Right kidney (tissue), 1 donor: Measurements from ENCODE around the gene DOCK10.

Experiments used
- DNase-seq: peaks from one replicate; pipeline ENCODE4 v3.0.0-alpha.2; 2016

Gene DOCK10

DNA sequence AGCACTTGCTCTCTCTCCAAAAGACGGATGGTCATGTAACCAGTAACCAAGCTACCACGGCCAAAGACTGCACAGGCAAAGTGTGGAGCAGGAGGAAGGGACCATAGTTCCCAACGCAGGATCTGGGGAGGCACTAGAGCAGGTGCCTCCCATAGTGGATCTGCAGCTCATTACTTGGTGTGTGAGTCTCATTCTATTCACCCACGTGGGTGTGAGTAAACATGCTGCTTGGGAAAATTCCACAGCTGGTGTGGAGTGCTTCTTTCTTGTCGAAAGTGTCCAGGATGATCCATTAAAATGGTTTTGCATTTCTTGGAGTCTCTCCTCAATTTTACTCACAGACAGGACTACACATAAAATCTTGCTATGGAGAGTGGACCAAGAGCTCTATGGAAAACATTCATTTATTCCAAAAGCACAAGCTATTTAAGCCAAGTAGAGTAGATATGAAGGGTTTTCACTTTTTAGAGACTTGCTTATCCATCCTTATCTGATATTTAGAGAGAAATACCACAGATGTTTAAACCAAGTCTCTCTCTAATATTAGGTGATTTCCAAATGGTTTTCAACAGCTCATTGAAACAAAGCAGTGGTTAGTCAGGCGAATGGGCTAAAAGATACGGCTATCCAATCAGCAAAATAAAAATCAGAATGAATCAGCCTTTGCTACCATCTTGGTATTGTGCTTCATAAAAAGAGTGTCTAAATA is 221.8 kb downstream of the DOCK10 start:
- no peak for DNase-seq

DNA sequence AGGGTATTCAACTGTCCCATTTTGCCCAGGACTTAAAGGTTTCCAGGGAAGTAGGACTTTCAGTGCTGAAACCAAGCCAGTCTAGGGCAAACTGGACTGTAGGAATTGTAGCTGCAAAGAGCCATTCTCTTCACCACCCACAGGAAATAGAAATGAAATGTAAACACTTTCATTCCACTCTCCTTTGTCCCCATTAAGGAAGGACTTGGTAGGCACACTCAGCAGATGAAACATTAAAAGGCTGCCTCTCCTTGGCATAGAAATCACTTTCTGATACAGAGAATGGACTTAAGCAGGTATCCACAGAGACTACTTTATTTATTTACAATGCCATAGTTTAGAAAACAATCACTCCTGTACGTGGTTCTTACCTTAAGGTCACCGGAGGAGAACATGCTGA is 223.2 kb downstream of the DOCK10 start:
- DNase-seq: no peak

DNA sequence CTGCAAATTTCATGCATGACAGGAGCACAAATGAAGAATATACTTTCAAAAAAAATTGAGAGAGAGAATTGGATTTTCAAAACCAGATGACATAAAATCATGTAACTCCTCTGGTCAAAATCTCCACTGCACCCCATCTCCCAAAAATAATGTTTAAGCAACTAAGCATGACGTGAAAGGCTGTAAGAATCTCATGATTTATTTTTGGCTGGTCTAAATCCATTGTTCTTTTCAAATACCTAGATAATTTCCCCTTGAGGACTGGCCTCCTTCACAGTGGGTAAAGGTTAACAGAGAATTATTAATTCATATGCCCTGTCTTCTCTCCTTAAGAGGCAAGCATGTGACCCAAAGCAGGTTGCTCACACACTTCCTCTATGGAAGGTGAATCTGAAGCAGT is 224.6 kb downstream of the DOCK10 start:
- DNase-seq: no peak

DNA sequence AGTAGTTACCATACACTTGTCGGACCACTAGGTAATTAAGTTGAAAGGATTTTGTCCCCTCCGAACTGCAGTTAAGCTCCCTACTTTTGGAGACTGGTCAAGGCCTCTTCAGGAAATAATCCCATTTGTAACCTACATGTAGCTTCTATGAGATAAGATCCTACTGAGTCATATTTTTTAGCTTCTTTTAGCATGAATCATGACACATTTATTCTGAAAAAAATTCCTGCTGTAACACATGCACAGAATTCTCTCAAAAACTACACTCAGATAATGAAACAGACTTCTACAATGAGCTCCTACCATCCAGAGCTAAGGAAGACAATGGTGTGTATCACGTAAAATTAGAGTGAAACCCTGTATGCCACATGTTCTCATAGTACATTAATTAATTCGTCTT is 225.5 kb downstream of the DOCK10 start:
- DNase-seq: no peak

DNA sequence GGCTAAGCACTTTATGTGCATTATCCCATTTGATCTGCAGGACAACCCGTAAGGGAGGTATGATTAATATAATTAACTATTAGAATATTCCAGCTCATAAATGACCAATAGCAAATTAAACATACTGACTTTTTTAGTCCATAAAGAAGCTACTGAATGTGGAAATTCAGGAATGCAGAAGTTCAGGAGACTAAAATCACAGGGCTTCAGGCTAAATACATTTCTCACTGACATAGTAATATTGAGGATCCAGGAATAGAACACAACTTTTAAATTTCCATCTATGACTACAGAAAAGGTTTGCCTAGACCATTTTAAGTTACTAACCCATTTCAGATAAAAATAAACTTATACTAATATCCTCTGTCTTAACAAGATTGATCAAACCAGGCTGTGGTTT is 228.7 kb downstream of the DOCK10 start:
- DNase-seq: no peak

DNA sequence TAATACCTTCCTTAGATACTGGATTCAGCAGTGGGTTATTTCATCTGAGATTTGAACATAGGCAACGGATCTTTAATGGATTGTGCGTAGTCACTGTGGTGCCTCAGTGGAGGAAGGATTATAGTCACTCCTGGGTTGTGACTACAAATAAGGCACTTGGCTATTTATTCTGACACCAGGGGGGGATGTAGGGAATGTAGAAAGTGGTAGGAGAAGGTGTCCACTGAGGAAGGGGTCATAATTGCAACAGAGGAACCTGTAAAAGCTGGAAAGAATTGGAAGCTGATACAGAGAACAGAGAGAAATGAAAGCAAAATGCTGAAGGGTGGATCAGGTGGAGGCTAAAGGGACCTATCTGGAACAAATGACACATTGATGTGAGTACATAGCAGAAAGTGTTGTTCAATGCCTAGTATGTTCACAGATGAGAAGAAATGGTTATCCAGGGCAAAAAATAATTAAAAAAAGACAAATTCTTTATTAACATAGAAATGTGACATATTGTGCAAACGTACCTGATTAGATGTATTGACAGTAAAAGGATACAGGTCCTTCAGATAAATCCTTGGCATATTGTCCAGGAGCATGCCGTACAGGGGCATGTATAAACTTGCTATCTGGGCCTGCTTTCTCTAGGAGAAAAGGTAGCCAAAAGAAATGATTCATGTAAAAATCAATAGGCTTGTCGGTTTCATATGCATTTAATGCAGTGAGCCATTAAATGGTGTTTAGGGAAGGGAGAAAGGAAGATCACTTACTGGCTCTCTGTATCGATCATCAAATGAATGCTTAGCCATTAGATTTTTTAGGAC is 234.9 kb downstream of the DOCK10 start:
- no peak for DNase-seq

DNA sequence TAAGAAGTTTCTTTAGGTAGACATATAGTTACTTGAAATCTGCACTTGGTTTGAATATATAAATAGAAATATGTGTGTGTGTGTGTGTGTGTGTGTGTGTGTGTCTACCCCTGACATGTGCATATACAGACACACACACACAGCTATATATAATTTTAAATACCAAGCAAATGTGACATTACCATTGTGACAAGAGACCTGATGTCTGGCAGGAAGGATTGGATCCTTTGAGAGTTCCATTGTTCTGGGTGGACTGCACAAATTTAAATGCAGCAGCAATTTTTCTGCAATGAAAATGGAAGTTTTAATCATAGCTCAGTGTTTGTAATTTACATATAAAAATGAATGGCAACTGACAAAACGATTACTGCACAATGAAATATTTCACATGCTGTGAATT is 238.3 kb downstream of the DOCK10 start:
- no peak for DNase-seq

DNA sequence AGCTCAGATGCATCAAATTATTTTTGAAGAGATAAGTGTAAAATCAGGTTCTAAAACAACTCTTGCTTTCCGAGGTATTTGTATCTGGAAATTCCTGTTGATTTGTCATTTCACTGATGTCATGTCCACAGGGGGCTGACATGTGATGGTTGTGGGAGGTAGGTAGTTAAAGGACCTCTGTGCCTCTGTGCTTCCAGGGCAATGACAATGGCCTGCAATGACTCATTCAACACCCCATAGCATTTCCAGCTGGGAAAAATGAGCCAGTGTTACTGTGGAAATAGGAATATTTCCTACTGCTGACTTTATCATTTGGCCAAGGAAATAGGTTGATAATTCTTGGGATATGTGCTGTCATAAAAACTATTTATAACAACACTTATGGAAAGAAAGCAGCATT is 239.9 kb downstream of the DOCK10 start:
- no peak for DNase-seq

DNA sequence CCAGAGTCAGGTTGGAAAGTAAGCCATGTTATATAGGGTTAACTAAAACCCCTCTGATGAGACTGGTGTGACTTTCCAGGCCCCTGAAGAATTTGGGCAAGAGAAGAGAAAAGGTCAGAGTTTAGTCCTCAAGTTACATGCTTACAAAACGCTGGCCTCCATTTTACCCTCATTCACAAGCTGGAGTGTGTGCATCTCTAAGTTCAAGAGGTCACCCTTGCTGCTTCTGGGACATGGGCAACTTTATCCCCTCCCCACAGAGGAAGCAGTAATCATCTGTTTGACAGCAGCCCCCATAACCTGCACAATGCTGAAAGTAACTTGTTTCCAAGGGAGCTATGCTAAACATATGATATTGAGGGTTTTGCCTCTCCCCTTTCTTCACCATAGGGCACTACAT is 240.9 kb downstream of the DOCK10 start:
- DNase-seq: no peak

DNA sequence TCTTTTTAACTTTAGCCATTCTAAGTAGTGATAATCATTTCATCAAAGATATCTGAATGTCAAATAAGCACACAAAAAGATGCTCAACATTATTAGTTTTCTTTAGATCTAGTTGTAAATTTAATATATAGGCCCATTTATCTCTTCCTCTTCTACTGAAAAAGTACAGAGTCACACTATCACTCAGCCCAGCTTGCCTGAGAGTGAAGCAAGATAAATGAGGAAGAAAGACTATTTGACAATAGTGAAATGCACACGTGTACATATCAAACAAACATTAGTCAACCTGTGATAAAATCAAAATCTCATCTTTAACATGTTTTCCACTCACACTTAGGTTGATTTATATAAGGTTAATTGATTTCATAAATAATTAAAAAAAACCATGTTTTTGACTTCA is 242.6 kb downstream of the DOCK10 start:
- no peak for DNase-seq

DNA sequence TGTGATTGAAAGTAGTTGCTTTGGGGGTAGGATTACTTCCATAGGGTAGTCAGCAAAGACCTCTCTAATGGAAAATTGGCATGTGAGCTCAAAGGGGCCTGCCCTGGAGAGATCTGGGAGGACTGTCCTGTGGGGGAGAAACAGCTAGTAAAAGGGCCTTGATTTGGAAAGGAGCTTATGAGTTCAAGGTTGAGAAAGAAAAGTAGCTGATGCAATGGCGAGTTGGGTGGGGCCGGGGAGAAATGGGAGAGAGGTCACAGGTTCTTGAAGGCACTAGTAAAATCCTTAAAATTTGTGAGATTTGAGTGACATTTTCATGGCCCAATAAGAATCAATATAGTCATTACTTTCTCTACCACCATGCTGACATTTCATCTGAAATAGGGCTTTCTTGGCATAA is 244.1 kb downstream of the DOCK10 start:
- no peak for DNase-seq

DNA sequence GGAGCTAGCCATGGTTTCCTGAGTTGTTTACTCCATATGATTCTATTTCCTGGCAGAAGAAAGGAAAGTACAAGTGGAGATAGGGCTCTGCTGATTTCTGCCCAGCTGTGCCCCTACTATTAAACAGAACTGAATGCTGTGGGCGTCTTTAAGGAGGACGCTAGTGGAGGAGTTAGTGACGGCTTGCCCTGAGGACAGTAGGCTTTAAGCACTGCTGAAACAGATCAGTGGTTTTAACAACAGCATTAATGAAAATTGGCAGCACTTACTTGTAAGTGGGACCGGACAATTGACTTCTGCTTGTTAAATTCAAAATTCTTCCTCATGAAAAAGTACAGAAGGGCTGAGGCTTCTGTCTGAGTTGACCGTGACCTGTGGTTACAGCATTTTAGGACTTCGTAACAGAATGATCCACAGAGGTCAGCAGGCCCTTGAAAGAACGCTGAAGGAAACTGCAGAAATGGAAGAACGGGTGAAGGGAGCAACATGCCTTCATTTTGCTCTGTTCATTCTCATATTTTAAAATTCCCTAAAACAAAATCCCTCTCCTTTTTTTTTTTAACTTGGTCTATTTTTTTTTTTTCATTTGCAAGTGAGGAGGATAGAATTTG is 245.5 kb downstream of the DOCK10 start:
- no peak for DNase-seq

DNA sequence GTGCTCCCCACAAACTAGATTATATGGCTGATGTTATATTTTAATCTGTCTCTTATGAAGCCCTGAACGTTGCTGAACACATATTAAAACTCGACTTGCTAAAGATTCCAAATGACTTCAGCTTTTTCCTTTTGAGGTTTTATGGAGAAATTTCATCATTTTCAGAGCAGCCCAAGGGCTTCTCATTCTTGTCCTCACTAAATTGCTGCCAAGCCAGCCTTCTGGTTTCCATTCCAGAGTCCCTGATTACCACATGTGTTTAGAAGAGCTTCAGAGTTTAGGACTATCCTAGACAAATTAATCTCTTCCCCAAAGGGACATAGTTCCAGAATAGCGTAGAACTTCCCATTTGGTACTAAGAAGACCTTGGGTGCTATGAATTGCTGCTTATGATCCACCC is 248.3 kb downstream of the DOCK10 start:
- no peak for DNase-seq

DNA sequence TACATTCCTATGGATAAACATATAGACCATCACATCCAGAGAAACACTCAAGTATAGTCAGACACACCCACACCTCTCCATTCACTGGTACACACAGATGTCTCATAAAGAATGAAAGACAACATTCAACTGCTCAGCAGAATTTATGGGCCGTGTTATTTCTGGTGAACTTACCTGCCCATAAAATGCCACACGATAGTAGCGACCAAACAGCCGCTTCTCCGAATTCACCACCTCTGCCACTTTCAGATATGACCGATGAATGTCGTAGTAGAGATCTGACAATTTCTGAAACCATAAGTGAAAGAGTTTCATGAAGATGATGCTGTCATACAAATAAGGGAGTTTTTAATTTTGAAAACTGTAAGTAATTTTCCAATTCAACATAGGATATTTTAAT is 255.4 kb downstream of the DOCK10 start:
- no peak for DNase-seq

DNA sequence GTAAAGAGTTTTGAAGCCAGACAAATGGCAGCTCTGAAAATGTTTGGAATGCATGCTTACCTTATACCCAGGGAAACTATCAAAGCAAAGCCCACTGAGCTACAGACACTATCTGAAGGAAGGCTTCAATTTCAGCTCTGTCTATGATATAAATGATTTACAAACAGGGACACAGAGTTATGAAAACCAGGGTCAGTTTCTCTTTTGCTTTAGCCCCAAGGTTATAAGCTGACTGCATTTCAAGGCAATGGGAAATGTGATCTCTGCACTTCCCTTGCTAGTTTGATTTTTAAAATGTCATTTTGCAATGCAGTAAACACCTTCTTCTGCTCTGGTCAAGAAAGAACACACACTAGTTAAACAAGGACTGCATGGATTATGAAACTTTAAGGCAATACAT is 260.9 kb downstream of the DOCK10 start:
- no peak for DNase-seq

DNA sequence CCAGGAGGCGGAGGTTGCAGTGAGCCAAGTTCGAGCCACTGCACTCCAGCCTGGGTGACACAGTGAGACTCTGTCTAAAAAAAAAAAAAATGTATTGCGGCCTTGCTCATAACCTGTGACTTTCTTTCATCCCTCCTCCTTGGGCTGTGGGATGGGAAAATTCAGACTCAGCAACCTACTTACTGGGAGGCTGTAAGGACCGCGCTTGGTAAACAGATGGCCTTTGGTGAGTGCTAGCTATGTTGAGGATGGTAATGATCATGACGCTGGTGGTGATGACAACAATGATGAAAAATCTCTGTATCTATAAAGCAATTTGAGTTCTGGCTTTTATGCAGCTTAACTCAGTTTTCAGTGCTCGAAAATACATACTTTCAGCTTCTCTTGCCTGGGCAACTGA is 261.4 kb downstream of the DOCK10 start:
- no peak for DNase-seq

DNA sequence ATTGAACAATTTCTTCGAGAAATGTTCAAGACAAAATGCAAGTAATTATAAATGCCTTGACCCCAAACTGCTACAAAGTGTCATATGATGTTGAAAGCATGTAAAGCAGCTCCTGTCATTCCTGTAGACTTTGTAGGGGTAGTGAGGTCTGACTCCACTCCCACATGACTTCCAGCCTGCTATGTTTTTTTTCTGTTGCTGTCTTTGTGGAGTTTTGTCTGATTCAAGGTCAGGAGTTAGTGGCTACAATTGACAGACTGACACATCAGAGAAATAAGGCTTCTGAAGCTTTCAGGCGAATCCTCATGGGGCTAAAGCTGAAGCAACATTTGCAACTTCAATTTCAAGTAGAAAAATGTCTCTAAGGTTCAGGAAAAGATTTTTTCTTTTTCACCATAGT is 262.2 kb downstream of the DOCK10 start:
- DNase-seq: no peak

DNA sequence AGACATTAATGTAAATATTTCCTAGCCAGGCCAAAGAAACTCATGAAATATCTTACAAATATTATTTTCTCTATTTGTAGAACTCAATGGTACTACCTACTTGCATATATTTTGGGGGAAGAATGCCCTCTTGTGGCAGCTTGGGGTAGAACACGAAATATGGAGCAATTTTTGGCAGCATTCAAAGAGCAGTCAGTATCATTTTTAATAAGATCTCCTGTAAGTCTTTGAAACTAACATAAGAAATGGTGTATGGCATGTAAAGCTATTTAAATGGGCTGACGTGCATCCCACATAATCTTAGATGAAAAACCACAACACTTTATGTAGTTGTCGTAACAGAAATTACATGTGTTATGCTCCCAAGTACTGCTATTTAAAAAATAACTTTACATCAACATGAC is 263.8 kb downstream of the DOCK10 start:
- no peak for DNase-seq

DNA sequence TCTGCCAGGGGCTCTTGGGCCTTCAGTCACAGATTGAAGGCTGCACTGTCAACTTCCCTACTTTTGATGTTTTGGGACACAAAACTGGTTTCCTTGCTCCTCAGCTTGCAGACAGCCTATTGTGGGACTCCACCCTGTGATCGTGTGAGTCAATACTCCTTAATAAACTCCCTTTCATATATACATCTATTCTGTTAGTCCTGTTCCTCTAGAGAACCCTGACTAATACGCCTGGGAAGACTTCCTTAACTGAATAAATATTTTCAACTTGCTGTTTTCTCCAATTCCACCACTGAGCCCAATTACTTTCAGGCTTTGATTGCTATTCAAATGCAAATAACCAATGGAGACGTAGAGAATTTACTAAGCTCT is 264.7 kb downstream of the DOCK10 start:
- DNase-seq: no peak

DNA sequence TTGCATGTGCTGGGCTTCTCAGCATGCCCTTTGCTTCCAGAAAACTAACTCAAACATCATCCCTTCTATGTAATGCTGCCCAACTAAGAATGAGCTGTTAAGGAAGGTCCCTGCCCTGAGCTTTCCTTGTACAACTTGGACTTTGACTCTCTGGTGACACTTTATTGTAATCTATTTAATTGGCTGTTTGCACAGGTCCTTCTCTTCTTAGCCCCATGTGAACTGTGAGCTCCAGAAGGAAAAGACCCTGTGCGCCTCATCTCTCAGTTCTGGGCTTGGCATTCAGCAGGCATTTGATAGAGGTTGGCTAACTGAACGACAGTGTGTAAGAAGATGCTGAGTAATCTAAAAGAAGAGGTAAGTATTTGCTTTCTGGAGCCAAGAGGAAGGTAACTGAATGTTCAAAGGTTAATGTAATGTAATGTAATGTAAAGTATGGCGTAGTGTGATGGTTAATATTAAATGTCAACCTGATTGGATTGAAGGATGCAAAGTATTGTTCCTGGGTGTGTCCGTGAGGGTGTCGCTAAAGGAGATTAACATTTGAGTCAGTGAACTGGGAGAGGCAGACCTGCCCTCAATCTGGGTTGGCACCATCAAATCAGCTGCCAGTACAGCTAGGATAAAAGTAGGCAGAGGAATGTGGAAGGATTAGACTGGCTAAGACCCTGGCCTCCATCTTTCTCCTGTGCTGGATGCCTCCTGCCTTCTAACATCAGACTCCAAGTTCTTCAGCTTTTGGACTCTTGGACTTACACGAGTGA is 265.3 kb downstream of the DOCK10 start:
- DNase-seq: no peak

DNA sequence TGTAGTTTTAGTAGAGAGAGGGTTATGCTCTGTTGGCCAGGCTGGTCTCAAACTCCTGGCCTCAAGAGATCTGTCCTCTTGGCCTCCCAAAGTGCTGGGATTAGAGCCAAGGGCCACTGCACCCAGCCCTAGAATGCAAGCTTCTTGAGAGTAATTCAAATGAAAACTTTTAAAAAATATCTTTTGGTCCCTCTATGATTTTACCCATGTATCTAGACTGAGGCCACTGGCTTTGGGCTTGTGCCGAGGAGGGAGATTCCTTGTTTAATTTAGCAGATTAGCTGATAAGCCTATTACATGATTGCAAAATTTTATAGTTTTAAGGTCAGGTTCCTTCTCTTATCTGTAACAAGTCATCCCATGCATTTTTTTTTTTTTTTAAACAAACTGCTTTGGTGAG is 266.6 kb downstream of the DOCK10 start:
- no peak for DNase-seq

DNA sequence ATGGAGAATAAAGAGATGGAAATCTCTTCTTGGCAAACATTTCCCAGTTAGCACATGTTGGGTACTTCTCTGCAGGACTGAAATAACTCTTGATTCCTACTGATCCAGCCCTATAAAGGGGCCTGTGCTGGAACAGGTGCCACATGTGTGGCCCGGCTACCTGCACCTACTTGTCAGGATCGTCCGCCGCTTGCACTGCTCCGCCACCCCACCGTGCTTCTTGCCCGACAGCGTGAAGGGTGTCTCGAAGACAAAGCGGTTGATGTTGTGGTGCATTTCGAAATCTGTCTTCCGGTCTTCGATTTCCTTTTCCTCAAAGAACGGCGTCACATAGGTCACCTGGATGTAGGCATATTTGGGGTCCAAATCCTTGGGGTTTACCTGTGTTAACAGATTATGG is 267.5 kb downstream of the DOCK10 start:
- no peak for DNase-seq

DNA sequence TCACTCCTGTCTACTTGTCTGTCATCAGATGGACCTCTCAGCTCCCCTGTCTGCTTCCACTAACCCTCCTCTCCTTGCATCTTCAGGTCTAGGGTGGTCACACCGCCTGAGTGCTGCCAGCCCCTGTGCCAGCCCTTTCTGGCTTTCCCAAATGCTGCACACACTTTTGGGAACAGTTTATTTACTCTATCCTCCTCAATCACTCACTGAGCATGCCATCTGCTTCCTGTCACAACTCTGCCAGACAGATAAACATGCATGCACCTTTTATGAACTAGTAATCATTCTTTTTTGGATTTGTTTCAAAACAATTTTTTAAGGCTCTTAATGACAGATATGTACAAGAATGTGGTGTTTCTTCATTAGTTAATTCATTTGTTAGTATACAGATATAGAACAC is 269.8 kb downstream of the DOCK10 start:
- DNase-seq: no peak
